Measurements from ENCODE around the gene ITPR2. TPM values are rescaled to one million over a fixed set of nuclear protein-coding genes. Genes with fewer than 3 reads are reported as not detected.
"Not testable (repeated sequence)": the region's sequence is repeated elsewhere in the genome, so short reads cannot be mapped to it uniquely, and the experiment has no call there.

The ITPR2 gene
- total RNA-seq, 1 donor from 2014 or later = 62.4 TPM

DNA sequence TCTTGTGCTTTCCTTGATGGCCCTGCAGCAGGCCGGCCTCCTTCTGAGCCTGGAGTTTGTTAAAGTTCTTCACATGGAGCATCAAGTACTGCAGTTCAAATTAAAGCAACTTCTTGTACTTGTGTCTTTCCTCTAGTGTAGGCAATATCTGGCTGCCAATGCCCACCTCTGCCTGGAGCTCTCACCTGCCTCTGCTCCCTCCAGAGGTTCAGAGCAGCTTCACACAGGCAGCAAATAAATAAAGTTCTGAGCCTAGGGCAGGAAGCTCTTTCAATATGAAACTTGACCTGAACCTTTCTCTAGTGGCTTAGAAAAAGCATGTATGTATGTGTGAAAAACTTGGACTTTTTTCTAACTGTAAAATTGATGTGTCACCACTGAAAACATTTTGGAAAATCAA lies 65.9 kb downstream of the ITPR2 start:
- DNase-seq (ENCODE audit: low spot score) (no peak), ATAC-seq (peak; percentile 54)

GRCh38 chr12:26762186-26762585 lies 70.8 kb downstream of the ITPR2 start:
- no peak for DNase-seq (ENCODE audit: low spot score)
- no peak for ATAC-seq

- ATAC-seq (no peak), DNase-seq (ENCODE audit: low spot score) (no peak)
Measured at GRCh38 chr12:26761775-26762174, 71.2 kb downstream of the ITPR2 start.

DNA sequence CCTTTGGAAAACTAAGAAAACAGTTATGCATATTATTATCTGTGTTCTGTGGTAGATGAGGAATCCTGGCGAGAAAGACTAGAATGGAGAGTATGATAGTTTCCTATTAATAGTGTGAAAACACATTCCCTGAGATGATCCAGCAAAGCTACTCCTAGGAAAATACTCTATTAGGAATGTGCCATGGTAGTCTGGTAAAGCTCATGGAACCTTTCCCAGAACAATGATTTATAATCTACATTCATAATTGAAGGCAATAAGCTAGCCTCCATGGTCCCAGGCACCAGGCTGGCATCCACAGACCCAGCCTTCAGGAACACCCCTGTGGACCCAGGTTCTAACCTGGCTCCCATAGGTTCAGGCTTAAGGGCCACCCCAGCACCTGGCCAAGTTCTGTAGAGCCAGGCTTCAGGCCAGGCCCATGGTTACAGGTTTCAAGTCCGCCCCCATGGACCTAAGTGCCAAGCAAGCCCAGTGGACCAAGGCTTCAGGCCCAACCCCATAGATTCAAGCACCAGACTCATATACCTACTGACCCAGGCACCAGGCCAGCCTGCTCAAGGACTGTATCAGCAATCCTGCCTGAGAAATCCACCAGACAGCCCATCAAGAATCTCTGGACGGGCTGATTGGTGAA lies 72.2 kb downstream of the ITPR2 start:
- DNase-seq (ENCODE audit: low spot score) (no peak), ATAC-seq (peak; percentile 71)

GRCh38 chr12:26755362-26755761 lies 77.6 kb downstream of the ITPR2 start:
- ATAC-seq; DNase-seq (ENCODE audit: low spot score): not testable (repeated sequence)

- ATAC-seq (peak; percentile 68), DNase-seq (ENCODE audit: low spot score) (no peak)
Measured at GRCh38 chr12:26754148-26754547, 78.8 kb downstream of the ITPR2 start.

GRCh38 chr12:26751179-26751578 lies 81.8 kb downstream of the ITPR2 start:
- ATAC-seq (peak; percentile 45), DNase-seq (ENCODE audit: low spot score) (no peak)

DNA sequence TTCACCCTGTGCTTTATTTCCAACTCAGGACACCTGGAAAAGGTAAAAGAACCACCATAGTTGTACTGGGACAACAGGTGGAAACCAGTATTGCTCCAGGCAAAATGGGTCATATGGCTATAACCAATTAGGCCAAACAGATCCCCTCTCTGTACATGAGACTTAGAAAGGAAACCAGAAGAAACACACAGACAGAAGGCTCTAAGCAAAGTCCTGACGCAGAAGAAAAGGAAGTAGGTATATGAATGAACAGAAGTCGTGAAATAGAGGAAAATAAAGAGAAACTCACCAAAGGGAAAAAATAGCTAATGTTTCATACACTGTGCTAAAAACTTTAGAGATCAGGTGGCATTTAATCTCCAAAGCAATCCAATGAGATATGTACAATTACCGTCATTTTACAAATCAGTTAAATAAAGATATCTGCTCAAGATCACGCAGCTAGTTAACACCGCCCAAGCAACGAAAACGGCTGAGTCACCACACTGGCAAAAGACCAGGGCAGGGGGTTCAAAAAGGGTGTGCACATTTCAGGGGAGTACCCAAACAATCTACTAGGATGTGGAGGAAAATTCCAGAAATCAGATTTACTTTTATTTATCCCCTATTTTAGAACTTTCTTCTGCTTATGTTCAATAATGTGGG lies 82.3 kb downstream of the ITPR2 start:
- ATAC-seq = no peak

GRCh38 chr12:26749781-26750180 lies 83.2 kb downstream of the ITPR2 start:
- DNase-seq (ENCODE audit: low spot score) = no peak
- peak; percentile 14 for ATAC-seq

More for the DNA sequence above, 82.3 kb downstream of the ITPR2 start:
- DNase-seq (ENCODE audit: low spot score) = no peak

- DNase-seq (ENCODE audit: low spot score) (no peak), ATAC-seq (no peak)
Measured at GRCh38 chr12:26748741-26749431, 84.1 kb downstream of the ITPR2 start.

DNA sequence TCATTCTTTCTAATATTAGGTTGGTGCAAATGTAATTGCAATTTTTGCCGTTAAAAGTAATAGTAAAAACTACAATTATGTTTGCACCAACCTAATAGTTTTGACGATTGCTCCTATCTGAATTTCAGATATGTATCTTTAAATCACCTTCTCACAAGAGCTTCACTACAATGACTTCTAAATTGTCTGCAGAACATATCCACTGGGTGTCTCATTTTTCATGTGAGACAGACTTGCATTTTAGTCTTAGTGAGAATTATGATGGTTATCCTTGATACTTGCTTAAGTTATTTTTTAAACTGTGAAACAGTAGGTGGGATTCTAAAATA lies 84.6 kb downstream of the ITPR2 start:
- DNase-seq (ENCODE audit: low spot score) (no peak), ATAC-seq (no peak)

DNA sequence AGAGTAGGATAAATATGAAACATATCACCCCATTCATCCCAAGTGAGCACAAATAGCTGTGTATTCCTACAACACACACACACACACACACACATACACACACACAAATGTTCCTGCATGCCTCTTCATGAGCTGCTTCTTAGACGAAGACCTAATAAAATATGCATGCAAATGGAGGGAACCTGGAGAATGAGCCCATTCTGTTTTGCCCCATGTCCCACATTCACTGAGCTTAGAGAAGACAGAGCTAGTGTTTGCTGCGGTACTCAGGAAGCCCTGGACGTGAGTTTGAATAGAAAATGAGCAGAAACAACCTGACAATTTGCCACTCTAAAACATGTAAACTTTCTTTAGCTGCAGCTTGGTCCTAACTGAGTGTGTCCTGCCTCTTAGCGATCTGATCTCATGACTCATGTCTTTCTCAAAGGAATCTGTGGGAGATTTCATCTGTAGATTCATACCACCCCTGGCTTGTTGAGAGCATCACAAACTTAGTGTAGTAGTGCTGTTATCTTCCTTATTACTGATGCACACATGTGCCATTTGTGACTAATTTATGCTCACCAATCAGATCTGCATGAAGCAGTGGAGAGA lies 86.8 kb downstream of the ITPR2 start:
- DNase-seq (ENCODE audit: low spot score) = no peak
- no peak for ATAC-seq

DNA sequence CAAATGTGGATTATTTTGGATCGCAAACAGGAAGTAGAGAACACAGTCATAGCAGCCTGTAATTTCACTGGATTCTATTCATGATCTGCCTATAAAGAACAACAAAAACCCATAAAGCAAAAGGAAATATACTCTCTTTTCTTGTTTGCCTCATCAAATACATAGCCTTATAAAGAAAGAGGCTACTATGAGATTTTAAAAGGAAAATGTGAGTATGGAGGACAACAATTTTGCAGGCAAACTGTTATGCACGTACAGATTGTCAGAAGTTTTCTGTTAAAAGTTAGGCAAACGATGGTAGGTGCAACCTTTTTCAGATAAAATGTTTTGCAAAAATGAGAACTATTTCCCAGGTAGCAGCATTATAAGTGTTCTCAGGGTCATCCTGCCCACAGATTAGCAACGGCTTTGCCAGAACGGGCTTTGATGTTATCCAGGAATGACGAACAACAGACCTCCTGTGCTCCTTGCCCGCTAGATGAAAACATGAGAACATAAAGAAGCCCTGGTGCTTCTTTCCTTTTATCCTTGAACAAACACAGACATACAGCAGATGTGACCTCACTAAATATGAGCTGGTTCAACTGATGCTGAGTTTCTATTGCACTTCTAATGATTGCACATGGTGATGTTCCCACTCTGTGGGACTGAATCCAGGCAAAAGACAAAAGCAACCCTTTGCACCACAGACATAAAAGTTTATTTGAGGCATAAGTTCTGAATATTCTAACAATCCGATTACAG lies 88.1 kb downstream of the ITPR2 start:
- ATAC-seq (peak; percentile 25), DNase-seq (ENCODE audit: low spot score) (no peak)

DNA sequence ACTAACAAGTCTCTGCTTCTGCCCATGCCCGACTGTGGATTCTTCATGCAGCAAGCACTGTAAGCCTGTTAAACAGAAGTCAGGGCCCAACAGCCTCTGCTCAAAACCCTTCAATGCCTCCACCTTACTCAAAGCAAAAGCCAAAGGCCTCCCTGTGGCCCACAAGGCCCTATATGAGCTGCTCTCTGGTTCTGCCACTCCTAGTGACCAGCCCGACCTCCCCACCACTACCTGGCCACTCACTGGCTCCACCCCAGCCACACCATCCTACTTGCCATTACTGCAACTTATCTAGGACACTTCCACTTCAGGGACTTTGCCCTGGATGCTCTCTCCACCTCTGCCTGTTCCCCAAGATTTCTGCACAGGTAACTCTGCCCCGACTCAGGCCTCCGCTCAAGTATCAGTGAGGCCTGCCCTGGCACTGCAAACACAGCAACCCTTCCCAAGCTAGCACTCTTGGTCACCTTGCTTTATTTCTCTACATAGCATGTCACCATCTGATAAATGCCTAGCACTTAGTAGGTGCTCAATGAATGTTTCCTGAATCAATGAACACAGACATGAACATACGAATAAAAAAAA lies 88.9 kb downstream of the ITPR2 start:
- DNase-seq (ENCODE audit: low spot score) (no peak), ATAC-seq (peak; percentile 6)

GRCh38 chr12:26741584-26742227 lies 91.3 kb downstream of the ITPR2 start:
- DNase-seq (ENCODE audit: low spot score) = no peak
- ATAC-seq = no peak

DNA sequence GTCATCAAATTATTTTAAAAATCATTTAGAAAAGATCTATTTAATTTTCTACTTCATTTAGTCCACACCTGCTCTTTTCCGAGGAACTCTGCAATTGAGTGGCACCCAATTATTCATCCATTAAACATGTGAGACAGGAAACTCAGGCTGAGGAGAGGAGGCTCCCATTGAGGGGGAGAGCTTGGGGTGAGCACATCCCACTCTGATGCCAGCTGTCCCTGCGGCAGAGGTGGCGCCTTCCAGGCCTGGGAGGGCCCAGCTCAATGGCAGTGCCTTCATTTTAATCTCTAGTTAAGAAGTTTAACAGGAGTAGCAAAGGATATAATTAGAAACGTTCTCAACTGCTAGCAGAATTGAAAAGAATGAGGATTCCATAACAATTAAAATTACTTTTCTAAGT lies 92.0 kb downstream of the ITPR2 start:
- no peak for DNase-seq (ENCODE audit: low spot score)
- ATAC-seq = no peak

DNA sequence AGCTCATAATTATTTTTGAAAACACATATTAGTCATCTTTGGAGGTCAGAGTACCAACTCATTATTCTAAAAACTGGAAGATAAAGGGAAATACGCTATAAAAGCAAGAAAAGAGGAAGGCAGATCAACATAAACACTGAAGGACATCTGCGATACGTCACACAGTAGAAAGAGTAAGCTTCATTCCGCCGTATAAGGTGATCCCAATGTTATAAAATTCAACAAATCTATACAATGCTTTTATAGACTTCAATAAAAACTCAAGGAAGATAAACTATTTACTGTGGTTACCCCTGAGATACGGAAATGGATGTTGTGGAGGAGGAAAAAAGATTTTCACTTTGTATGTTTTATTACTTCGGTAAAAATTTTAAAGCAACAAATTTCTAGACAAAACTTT lies 92.6 kb downstream of the ITPR2 start:
- DNase-seq (ENCODE audit: low spot score) (no peak), ATAC-seq (no peak)

- DNase-seq (ENCODE audit: low spot score) (no peak), ATAC-seq (no peak)
Measured at GRCh38 chr12:26737487-26738030, 95.4 kb downstream of the ITPR2 start.

GRCh38 chr12:26736563-26737486 lies 96.2 kb downstream of the ITPR2 start:
- DNase-seq (ENCODE audit: low spot score) = peak; percentile 65
- peak; percentile 76 for ATAC-seq
